ENCODE data around the gene TNS1.
"Not testable (repeated sequence)": the region's sequence is repeated elsewhere in the genome, so short reads cannot be mapped to it uniquely, and the experiment has no call there.

DNA sequence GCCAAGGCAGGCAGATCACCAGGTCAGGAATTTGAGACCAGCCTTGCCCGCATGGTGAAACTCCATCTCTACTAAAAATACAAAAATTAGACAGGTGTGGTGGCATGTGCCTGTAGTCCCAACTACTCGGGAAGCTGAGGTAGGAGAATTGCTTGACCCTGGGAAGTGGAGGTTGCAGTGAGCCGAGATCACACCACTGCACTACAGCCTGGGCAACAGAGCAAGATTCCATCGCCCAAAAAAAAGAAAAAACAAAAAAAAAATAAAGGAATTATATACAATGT lies 16.0 kb upstream of the TNS1 start:
- not testable (repeated sequence) for TF ChIP-seq CHD4 (IDR thresholded peaks at IDR 0.05); TARDBP (IDR thresholded peaks at IDR 0.05; ENCODE audit: borderline replicate concordance); CREB1 (IDR thresholded peaks at IDR 0.05; ENCODE audit: low read depth); YY1 (IDR thresholded peaks at IDR 0.05; ENCODE audit: low read depth, low read length); ETV6 (conservative IDR thresholded peaks at IDR 0.05 in 1 of 2, IDR thresholded peaks at IDR 0.05 in 1 of 2; ENCODE audit: borderline replicate concordance in 1 of 2, low read depth in 1 of 2); RFX5 (IDR thresholded peaks at IDR 0.05; ENCODE audit: low read depth, low read length); NRF1 (conservative IDR thresholded peaks at IDR 0.05; ENCODE audit: low read depth, low read length); FOXM1 (IDR thresholded peaks at IDR 0.05; ENCODE audit: low read depth, low read length); BMI1 (IDR thresholded peaks at IDR 0.05; ENCODE audit: borderline replicate concordance); IKZF1 (conservative IDR thresholded peaks at IDR 0.05)
- TF ChIP-seq, protein P1, sequence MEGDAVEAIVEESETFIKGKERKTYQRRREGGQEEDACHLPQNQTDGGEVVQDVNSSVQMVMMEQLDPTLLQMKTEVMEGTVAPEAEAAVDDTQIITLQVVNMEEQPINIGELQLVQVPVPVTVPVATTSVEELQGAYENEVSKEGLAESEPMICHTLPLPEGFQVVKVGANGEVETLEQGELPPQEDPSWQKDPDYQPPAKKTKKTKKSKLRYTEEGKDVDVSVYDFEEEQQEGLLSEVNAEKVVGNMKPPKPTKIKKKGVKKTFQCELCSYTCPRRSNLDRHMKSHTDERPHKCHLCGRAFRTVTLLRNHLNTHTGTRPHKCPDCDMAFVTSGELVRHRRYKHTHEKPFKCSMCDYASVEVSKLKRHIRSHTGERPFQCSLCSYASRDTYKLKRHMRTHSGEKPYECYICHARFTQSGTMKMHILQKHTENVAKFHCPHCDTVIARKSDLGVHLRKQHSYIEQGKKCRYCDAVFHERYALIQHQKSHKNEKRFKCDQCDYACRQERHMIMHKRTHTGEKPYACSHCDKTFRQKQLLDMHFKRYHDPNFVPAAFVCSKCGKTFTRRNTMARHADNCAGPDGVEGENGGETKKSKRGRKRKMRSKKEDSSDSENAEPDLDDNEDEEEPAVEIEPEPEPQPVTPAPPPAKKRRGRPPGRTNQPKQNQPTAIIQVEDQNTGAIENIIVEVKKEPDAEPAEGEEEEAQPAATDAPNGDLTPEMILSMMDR (IDR thresholded peaks at IDR 0.05 in 2 of 3, conservative IDR thresholded peaks at IDR 0.05 in 1 of 3; ENCODE audit: control insufficient read depth in 2 of 3, extremely low read depth in 1 of 3, insufficient read depth in 1 of 3, low read depth in 3 of 3, low read length in 3 of 3) = not testable (repeated sequence)
- TF ChIP-seq, protein P2, sequence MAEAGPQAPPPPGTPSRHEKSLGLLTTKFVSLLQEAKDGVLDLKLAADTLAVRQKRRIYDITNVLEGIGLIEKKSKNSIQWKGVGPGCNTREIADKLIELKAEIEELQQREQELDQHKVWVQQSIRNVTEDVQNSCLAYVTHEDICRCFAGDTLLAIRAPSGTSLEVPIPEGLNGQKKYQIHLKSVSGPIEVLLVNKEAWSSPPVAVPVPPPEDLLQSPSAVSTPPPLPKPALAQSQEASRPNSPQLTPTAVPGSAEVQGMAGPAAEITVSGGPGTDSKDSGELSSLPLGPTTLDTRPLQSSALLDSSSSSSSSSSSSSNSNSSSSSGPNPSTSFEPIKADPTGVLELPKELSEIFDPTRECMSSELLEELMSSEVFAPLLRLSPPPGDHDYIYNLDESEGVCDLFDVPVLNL (IDR thresholded peaks at IDR 0.05; ENCODE audit: low read depth, low read length) = not testable (repeated sequence)
- TF ChIP-seq, protein P3, sequence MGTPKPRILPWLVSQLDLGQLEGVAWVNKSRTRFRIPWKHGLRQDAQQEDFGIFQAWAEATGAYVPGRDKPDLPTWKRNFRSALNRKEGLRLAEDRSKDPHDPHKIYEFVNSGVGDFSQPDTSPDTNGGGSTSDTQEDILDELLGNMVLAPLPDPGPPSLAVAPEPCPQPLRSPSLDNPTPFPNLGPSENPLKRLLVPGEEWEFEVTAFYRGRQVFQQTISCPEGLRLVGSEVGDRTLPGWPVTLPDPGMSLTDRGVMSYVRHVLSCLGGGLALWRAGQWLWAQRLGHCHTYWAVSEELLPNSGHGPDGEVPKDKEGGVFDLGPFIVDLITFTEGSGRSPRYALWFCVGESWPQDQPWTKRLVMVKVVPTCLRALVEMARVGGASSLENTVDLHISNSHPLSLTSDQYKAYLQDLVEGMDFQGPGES (IDR thresholded peaks at IDR 0.05) = not testable (repeated sequence)
- TF ChIP-seq, protein P4, sequence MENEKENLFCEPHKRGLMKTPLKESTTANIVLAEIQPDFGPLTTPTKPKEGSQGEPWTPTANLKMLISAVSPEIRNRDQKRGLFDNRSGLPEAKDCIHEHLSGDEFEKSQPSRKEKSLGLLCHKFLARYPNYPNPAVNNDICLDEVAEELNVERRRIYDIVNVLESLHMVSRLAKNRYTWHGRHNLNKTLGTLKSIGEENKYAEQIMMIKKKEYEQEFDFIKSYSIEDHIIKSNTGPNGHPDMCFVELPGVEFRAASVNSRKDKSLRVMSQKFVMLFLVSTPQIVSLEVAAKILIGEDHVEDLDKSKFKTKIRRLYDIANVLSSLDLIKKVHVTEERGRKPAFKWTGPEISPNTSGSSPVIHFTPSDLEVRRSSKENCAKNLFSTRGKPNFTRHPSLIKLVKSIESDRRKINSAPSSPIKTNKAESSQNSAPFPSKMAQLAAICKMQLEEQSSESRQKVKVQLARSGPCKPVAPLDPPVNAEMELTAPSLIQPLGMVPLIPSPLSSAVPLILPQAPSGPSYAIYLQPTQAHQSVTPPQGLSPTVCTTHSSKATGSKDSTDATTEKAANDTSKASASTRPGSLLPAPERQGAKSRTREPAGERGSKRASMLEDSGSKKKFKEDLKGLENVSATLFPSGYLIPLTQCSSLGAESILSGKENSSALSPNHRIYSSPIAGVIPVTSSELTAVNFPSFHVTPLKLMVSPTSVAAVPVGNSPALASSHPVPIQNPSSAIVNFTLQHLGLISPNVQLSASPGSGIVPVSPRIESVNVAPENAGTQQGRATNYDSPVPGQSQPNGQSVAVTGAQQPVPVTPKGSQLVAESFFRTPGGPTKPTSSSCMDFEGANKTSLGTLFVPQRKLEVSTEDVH (IDR thresholded peaks at IDR 0.05; ENCODE audit: low read depth, partially characterized antibody) = not testable (repeated sequence)
